HEK293T (cell line): Measurements from ENCODE around the gene AGAP1.

Source experiments
- CTCF ChIA-PET: fragments of 350-600 bp; formaldehyde crosslinking; extraction: SDS; loops from one replicate; lab custom pipeline; 2021; ENCODE audit warnings: antibody characterized with exemption, inconsistent platforms; lab: Yijun Ruan, JAX
- POLR2A ChIA-PET: fragments of 350-600 bp; formaldehyde crosslinking; extraction: SDS; loops from one replicate; lab custom pipeline; 2020; ENCODE audit warnings: antibody characterized with exemption, inconsistent platforms; lab: Yijun Ruan, JAX
- DNase-seq: peaks from one replicate; pipeline ENCODE4 v3.0.0; 2012; ENCODE audit warnings: mixed read lengths; ENCODE audit errors: extremely low spot score
- ARNT ChIP-seq: fragments of 450-650 bp; IDR thresholded peaks from 2 replicates; pipeline ENCODE4 v1.6.1; 2017; ENCODE audit warnings: mild to moderate bottlenecking
- BHLHE40 ChIP-seq: fragments of 450-650 bp; IDR thresholded peaks from 2 replicates; pipeline ENCODE4 v1.6.1; 2016; ENCODE audit warnings: mild to moderate bottlenecking, moderate library complexity, borderline replicate concordance
- CTBP1 ChIP-seq: fragments of 450-650 bp; IDR thresholded peaks from 2 replicates; pipeline ENCODE4 v1.6.1; 2016; ENCODE audit warnings: borderline replicate concordance
- ELF4 ChIP-seq: fragments of 450-650 bp; IDR thresholded peaks from 2 replicates; pipeline ENCODE4 v1.6.1; 2017; ENCODE audit warnings: antibody characterized with exemption
- FOXA1 ChIP-seq: fragments of 450-650 bp; IDR thresholded peaks from 2 replicates; pipeline ENCODE4 v1.6.1; 2016; ENCODE audit warnings: mild to moderate bottlenecking
- FOXK2 ChIP-seq: fragments of 450-650 bp; IDR thresholded peaks from 2 replicates; pipeline ENCODE4 v1.6.1; 2016; ENCODE audit warnings: mild to moderate bottlenecking
- FOXM1 ChIP-seq: fragments of 450-650 bp; IDR thresholded peaks from 2 replicates; pipeline ENCODE4 v1.6.1; 2017; ENCODE audit warnings: mild to moderate bottlenecking, borderline replicate concordance
- HDGF ChIP-seq: fragments of 450-650 bp; IDR thresholded peaks from 2 replicates; pipeline ENCODE4 v1.6.1; 2017; ENCODE audit warnings: antibody characterized with exemption, borderline replicate concordance
- L3MBTL2 ChIP-seq: fragments of 450-650 bp; conservative IDR thresholded peaks from 2 replicates; pipeline ENCODE4 v1.6.1; 2016; ENCODE audit warnings: mild to moderate bottlenecking
- LEF1 ChIP-seq: fragments of 450-650 bp; IDR thresholded peaks from 2 replicates; pipeline ENCODE4 v1.6.1; 2017; ENCODE audit warnings: mild to moderate bottlenecking, borderline replicate concordance
- NFRKB ChIP-seq: fragments of 450-650 bp; IDR thresholded peaks from 2 replicates; pipeline ENCODE4 v1.6.1; 2016; ENCODE audit warnings: mild to moderate bottlenecking, moderate library complexity
- SP1 ChIP-seq: fragments of 450-650 bp; IDR thresholded peaks from 2 replicates; pipeline ENCODE4 v1.6.1; 2017
- SUZ12 ChIP-seq: fragments of 450-650 bp; IDR thresholded peaks from 2 replicates; pipeline ENCODE4 v1.6.1; 2016; ENCODE audit warnings: mild to moderate bottlenecking
- TARDBP ChIP-seq: fragments of 450-650 bp; IDR thresholded peaks from 2 replicates; pipeline ENCODE4 v1.6.1; 2016
- ZNF384 ChIP-seq: fragments of 450-650 bp; IDR thresholded peaks from 2 replicates; pipeline ENCODE4 v1.6.1; 2016
- TF ChIP-seq, protein P1 (sequence below): fragments of 450-650 bp; IDR thresholded peaks from 2 replicates; pipeline ENCODE4 v1.6.1; 2016

AGAP1 gene

DNA sequence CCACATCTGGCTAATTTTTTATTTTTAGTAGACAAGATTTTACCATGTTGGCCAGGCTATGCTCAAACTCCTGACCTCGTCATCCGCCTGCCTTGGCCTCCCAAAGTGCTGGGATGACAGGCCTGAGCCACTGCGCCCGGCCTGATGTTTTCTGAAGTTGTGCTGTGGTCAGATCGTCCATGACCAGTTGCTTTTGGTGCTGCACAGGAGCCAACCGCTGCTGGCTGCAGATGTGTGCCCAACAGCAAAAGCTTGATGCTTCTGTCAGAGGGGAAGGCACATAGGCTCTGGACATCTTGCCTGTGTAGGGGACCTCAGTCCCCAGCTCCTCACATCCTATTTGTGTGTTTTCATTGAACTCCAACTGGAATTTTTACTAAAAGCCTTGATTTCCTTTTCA is 218.3 kb downstream of the AGAP1 start:
- TF ChIP-seq BHLHE40 = no peak
- TF ChIP-seq HDGF = no peak
- TF ChIP-seq CTBP1 = no peak
- no peak for TF ChIP-seq FOXA1
- TF ChIP-seq ARNT = no peak
- TF ChIP-seq ZNF384 = no peak
- TF ChIP-seq, protein P1, sequence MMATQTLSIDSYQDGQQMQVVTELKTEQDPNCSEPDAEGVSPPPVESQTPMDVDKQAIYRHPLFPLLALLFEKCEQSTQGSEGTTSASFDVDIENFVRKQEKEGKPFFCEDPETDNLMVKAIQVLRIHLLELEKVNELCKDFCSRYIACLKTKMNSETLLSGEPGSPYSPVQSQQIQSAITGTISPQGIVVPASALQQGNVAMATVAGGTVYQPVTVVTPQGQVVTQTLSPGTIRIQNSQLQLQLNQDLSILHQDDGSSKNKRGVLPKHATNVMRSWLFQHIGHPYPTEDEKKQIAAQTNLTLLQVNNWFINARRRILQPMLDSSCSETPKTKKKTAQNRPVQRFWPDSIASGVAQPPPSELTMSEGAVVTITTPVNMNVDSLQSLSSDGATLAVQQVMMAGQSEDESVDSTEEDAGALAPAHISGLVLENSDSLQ = no peak
- TF ChIP-seq FOXM1 = no peak
- no peak for TF ChIP-seq SUZ12
- no peak for TF ChIP-seq FOXK2
- TF ChIP-seq NFRKB = no peak
- no peak for TF ChIP-seq SP1
- TF ChIP-seq ELF4 = no peak
- no peak for TF ChIP-seq TARDBP
- TF ChIP-seq L3MBTL2 = no peak
- no peak for TF ChIP-seq LEF1
- POLR2A ChIA-PET = no interaction called here
- CTCF ChIA-PET = no interaction called here

DNA sequence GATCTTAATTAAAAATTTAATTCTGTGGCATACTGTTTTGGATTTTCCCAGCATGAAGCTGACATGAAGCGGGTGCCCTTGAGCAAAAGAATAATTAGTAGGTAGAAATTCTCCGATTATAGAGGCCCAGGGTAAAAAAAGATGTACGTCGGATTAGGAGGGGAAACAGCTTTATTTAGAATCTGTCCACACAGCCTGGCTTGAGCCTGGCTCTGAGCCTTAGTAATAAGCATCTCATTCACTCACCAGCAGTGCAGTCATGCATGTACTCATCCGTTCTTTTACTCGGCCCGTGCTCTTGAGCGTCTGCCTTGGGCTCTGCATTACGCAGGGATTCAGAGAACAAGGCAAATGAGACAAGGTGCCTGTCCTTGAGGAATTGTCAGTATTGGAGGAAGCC is 219.3 kb downstream of the AGAP1 start:
- TF ChIP-seq TARDBP (no peak), L3MBTL2 (no peak), HDGF (no peak), ARNT (no peak), BHLHE40 (no peak), LEF1 (no peak), ELF4 (no peak), ZNF384 (no peak), SP1 (no peak), FOXA1 (no peak), NFRKB (no peak), CTBP1 (no peak), FOXK2 (no peak), SUZ12 (no peak), FOXM1 (no peak)
- TF ChIP-seq, protein P1 = no peak
- DNase-seq = no peak
- ChIA-PET POLR2A (no interaction called here), CTCF (no interaction called here)

More for the DNA sequence above, 218.3 kb downstream of the AGAP1 start:
- no peak for DNase-seq

DNA sequence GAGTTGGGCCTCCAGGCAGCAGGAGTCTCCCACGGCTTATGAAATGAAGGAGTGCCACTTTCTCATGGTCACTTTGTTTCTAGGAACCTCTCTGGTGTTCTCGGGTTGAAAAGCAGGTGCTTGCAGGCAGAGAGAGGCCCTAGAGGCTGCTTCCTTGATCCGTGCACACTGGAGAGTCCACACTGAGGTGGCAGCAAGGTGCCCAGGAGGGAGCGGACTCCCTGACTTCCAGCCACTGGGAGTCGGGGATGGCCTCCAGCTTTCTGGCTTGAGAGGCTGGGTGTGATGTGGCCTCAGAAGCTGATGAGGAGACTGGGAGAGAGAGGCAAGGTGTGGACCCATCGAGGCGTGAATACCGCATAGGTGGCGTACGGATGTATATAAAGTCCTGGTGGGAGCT is 221.8 kb downstream of the AGAP1 start:
- TF ChIP-seq ARNT = no peak
- TF ChIP-seq CTBP1 = no peak
- TF ChIP-seq ZNF384 = no peak
- no peak for TF ChIP-seq FOXK2
- TF ChIP-seq LEF1 = no peak
- no peak for TF ChIP-seq L3MBTL2
- no peak for TF ChIP-seq SUZ12
- TF ChIP-seq SP1 = no peak
- no peak for TF ChIP-seq BHLHE40
- DNase-seq = no peak
- ChIA-PET CTCF (no interaction called here), POLR2A (no interaction called here)

DNA sequence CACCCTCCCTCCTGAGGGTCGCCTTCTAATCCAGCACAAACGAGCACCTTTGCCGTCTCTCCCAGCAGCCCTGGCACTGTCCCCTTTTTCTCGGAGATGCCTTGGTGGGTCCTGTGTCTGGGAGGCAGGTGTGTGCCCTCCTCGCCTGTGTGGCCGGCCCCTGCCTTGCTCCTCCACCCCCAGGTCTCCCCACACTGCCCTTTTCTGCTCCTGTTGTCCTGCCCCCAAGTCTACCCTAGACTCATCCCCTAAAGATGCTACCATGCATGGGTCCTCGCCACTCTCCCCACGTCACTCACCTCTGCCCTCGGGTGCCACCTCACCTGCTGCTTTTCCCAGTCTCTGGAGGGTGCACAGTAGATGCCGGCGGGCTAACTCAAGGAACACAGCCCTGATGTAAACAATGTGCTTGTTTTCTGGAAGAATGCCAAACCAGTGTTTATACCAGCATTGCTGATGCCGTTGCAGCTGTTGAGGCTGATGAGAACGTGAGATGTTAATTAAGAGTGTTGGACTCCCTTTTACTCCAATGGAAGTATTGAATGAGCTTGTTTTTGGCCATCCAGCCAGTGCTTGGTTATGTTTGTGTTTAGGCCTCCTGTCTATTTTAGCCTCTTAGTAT is 223.1 kb downstream of the AGAP1 start:
- TF ChIP-seq ZNF384 = no peak
- TF ChIP-seq SP1 = no peak
- TF ChIP-seq SUZ12 = no peak
- TF ChIP-seq CTBP1 = no peak
- TF ChIP-seq ARNT = no peak
- no peak for TF ChIP-seq HDGF
- TF ChIP-seq BHLHE40 = no peak
- no peak for TF ChIP-seq TARDBP
- TF ChIP-seq FOXM1 = no peak
- TF ChIP-seq LEF1 = no peak
- TF ChIP-seq FOXA1 = no peak
- no peak for TF ChIP-seq ELF4
- TF ChIP-seq, protein P1 = no peak
- no peak for TF ChIP-seq FOXK2
- no peak for TF ChIP-seq L3MBTL2
- no peak for TF ChIP-seq NFRKB
- ChIA-PET POLR2A (no interaction called here), CTCF (no interaction called here)
- DNase-seq = peak; percentile 19

DNA sequence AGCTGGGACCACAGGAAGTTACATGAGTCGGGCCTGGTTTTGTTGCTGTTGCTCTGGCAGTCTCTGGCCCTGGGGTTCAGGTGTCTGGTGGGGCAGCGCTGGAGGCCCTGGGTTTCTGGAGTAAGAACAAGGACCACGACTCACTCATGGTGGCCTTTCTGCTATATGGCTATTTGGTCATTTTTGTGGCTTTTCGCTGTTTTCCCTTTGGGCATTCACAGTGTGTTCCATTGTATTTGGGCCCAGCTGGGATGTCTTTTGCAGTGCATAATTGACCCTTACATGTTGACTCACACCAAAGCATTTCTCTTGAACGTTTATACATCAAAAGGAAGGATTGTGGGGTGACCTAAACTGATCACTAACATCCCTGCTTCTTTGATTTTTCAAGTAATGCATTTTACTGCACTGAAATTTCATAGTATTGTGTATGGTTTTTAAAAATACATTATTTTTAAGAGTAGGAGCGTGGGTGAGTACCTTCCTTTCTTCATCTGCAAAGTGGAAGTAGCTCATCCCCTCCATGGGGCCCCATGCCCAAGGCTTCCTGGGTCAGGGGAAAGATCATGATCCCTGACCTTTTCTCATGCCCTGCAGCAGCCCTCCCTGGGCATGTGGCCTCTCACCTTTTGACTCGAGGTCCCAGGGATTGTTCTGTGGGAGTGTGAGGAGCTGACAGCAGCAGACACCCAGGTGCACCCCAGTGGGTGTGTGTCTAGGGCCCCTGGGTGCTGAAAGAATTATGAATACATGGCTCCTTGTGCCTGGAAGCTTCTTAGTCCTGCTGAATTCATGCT is 225.5 kb downstream of the AGAP1 start:
- no peak for TF ChIP-seq CTBP1
- no peak for TF ChIP-seq HDGF
- TF ChIP-seq LEF1 = no peak
- TF ChIP-seq NFRKB = no peak
- TF ChIP-seq FOXK2 = no peak
- no peak for TF ChIP-seq ARNT
- no peak for TF ChIP-seq ZNF384
- no peak for TF ChIP-seq L3MBTL2
- no peak for TF ChIP-seq BHLHE40
- TF ChIP-seq ELF4 = no peak
- no peak for TF ChIP-seq FOXM1
- no peak for TF ChIP-seq SUZ12
- TF ChIP-seq TARDBP = no peak
- no peak for TF ChIP-seq SP1
- TF ChIP-seq, protein P1 = no peak
- ChIA-PET POLR2A (no interaction called here), CTCF (no interaction called here)
- DNase-seq = no peak
